RWPE1 (cell line): Measurements from ENCODE around the gene FRMD4B.
A peak's percentile ranks its signal among the peaks of the same experiment; 100 is the strongest.

Experiments used
- CTCF ChIA-PET: fragments of 350-600 bp; sonication (Branson Sonifier 250); formaldehyde crosslinking; extraction: SDS; loops from one replicate; lab custom pipeline; 2021; lab: Yijun Ruan, JAX
- POLR2A ChIA-PET: fragments of 400-600 bp; formaldehyde crosslinking; extraction: SDS; loops from one replicate; lab custom pipeline; 2020; ENCODE audit warnings: antibody characterized with exemption; ENCODE audit not compliant: low non-redundant PET; lab: Yijun Ruan, JAX
- DNase-seq: peaks from one replicate; pipeline ENCODE4 v3.0.0; 2012; ENCODE audit warnings: low spot score
- H3K27ac ChIP-seq: fragments of 450-650 bp; 2 replicates; pipeline ENCODE4 v1.5.1; 2017
- TF ChIP-seq, protein P1 (sequence below): fragments of 450-650 bp; conservative IDR thresholded peaks from 2 replicates; pipeline ENCODE4 v1.5.1; 2017; ENCODE audit warnings: low read depth, mild to moderate bottlenecking

FRMD4B gene

DNA sequence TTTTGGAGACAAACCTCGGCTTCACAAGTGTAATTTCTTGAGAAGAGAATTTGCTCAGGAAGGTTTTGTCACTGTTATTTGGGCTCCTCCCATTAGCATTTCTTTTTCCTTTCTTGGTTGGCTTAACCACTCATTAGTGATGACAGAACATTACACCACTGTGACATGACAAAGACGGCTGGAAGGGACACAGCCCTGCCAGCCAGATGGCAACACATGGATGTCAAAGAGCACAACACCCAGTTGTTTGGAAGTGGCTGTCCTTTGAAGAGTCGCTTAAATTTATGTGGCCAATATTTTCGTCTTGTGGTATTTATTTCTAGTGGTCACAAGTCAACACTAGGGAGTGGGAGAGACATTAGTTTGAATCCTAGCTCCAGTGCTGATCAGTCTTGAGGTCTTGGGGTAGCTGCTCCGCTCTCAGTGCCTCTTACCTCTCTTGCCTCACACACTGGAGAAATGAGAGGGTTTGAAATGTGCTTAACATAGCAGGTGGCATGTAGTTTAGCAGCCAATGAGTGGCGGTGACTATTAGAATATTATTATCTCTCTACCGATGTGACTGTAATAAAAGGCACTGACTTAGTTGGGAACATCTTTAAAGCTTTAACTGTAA, 92.8 kb downstream of the FRMD4B start:
- CTCF ChIA-PET: no interaction called here
- no peak for DNase-seq
- TF ChIP-seq, protein P1, sequence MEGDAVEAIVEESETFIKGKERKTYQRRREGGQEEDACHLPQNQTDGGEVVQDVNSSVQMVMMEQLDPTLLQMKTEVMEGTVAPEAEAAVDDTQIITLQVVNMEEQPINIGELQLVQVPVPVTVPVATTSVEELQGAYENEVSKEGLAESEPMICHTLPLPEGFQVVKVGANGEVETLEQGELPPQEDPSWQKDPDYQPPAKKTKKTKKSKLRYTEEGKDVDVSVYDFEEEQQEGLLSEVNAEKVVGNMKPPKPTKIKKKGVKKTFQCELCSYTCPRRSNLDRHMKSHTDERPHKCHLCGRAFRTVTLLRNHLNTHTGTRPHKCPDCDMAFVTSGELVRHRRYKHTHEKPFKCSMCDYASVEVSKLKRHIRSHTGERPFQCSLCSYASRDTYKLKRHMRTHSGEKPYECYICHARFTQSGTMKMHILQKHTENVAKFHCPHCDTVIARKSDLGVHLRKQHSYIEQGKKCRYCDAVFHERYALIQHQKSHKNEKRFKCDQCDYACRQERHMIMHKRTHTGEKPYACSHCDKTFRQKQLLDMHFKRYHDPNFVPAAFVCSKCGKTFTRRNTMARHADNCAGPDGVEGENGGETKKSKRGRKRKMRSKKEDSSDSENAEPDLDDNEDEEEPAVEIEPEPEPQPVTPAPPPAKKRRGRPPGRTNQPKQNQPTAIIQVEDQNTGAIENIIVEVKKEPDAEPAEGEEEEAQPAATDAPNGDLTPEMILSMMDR: no peak
- POLR2A ChIA-PET: no interaction called here
- H3K27ac ChIP-seq: peak overlapping the region; percentile 83

DNA sequence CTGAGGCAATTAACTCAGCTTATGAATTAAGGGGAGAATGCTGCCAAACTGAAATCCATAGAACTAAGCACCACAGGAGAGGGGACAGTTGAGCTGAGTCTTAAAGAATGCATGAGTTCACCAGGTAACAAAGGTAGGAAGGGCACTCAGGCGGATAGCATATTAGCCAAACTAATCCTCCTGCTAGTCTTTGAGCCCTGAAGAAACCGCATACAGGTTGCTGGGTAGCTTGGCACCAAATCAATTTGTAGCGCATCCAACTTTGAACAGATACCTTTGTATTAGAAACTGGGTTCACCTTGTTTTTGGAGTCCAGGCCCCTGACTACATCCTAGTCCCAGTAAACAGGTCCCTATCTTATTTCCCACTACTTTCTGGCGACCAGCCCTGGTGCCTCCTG, 93.7 kb downstream of the FRMD4B start:
- CTCF ChIA-PET: no interaction called here
- TF ChIP-seq, protein P1: no peak
- POLR2A ChIA-PET: no interaction called here
- DNase-seq: no peak
- no peak overlapping the region for H3K27ac ChIP-seq

DNA sequence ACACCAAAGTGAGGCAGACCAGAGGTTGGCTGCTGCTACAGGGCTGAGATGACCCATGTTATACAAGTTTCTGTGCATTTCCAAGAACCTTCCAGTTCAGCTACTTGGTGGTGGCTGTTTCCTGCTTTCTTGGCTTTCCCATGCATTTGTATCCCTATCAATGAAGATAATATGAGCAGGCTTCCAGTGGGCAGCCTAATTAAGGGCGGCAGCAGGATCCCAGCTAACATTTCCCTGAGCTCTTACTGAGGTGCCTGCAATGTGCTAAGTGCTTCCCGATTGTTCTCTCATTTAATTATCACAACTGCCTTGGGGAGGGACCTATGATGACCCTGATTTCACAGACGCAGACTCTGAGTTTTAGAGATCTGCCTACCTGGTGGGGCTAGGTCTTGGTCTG, 95.5 kb downstream of the FRMD4B start:
- DNase-seq: no peak
- TF ChIP-seq, protein P1: no peak
- POLR2A ChIA-PET: no interaction called here
- CTCF ChIA-PET: no interaction called here
- peak overlapping the region; percentile 35; the same call in 1 of the 2 replicates for H3K27ac ChIP-seq

GRCh38 chr3:69290006-69290405, 95.9 kb downstream of the FRMD4B start:
- peak overlapping the region; percentile 35; the same call in 1 of the 2 replicates for H3K27ac ChIP-seq
- TF ChIP-seq, protein P1: no peak
- POLR2A ChIA-PET: no interaction called here
- no peak for DNase-seq
- CTCF ChIA-PET: no interaction called here

GRCh38 chr3:69288161-69288895, 97.6 kb downstream of the FRMD4B start:
- POLR2A ChIA-PET: no interaction called here

DNA sequence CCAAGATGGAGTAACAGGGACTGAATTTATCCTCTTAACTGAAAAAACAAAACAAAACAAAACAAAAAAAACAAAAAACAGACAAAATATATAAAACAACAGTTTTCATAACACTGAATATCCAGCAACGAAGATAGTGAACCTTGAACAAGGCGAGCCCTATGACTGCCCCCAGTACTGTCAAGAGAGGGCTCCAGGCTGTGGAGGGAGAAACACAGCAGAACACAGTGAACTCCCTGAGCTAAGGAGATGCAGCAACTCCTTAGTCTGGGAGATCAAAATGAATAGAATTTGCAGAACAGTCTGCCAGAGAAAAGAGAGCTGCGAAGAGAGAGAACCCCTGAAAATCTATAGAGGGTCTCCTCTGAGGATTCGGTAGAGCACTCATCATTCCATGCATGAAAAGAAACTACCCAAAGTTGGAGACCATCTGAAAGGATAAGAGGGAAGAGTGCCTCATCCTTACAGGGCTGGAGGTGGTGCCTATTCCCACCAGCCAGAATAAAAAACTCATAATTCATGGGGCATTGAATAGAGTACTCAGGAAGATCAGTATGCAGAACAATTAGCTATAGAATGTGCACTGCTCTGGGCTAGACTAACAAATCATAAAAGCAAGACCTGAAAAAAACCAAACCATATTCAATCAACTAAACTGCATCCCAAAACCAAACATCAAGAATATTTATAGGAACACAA, 101.8 kb downstream of the FRMD4B start:
- CTCF ChIA-PET: no interaction called here
- DNase-seq: no peak
- TF ChIP-seq, protein P1: no peak
- H3K27ac ChIP-seq: no peak overlapping the region
- POLR2A ChIA-PET: no interaction called here

More at GRCh38 chr3:69288161-69288895, 97.6 kb downstream of the FRMD4B start:
- CTCF ChIA-PET: interaction anchor here (0.5 kb wide), 1 partner anchor 34 kb away, joined by 3 read pairs; no protein-coding TSS in a partner anchor
- TF ChIP-seq, protein P1: no peak
- peak overlapping the region; percentile 39 for H3K27ac ChIP-seq
- no peak for DNase-seq
